Neural cell (in vitro differentiated cells): ENCODE measurements around the gene CERS5.

Experiments
- CTCF ChIP-seq: fragments of 450-650 bp; IDR thresholded peaks from 2 replicates; pipeline ENCODE4 v1.5.1; 2014; ENCODE audit warnings: antibody characterized with exemption, mild to moderate bottlenecking, moderate library complexity; ENCODE audit not compliant: poor library complexity, severe bottlenecking
- EP300 ChIP-seq: fragments of 450-650 bp; conservative IDR thresholded peaks from 2 replicates; pipeline ENCODE4 v1.6.1; 2014; ENCODE audit warnings: antibody characterized with exemption, mild to moderate bottlenecking, moderate library complexity; ENCODE audit not compliant: poor library complexity, severe bottlenecking
- EZH2 ChIP-seq: fragments of 200-600, 300-800 bp; shearing (Covaris generic), sonication (generic); IDR thresholded peaks from 2 replicates; pipeline ENCODE4 v1.6.1; 2014; ENCODE audit warnings: antibody characterized with exemption, low read length, borderline replicate concordance, mild to moderate bottlenecking; ENCODE audit not compliant: insufficient read depth, poor library complexity, severe bottlenecking
- RAD21 ChIP-seq: fragments of 450-650 bp; conservative IDR thresholded peaks from 2 replicates; pipeline ENCODE4 v1.6.1; 2014; ENCODE audit warnings: antibody characterized with exemption, mild to moderate bottlenecking, moderate library complexity
- SMC3 ChIP-seq: fragments of 450-650 bp; conservative IDR thresholded peaks from 2 replicates; pipeline ENCODE4 v1.6.1; 2014; ENCODE audit warnings: antibody characterized with exemption, mild to moderate bottlenecking, moderate library complexity; ENCODE audit not compliant: poor library complexity

GRCh38 chr12:50188241-50188781 is 21.1 kb upstream of the CERS5 start:
- no peak for TF ChIP-seq EP300
- no peak for TF ChIP-seq EZH2
- no peak for TF ChIP-seq CTCF
- no peak for TF ChIP-seq SMC3
- TF ChIP-seq RAD21: no peak
